Measurements from ENCODE around the gene KCNIP1.

DNA sequence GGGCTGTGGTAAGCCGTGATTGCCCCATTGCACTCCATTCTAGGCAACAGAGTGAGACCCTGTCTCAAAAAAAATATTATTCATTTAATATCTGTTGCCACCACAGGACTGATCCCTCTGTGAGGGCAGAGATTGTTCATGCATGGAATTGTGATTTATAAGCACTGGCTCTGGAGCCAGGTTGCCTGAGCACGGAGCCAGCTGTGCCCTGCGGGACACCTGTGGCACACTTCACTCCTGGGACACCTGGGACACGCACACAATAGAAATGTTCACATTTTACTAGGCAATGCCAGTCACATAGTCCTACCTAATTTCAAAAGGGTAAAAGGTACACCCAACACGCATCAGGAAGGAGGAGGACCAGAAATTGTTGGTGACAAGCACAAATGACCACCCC is 196.7 kb downstream of the KCNIP1 start:
- no peak for TF ChIP-seq KDM6A (CRISPR knock-in tag; IDR thresholded peaks at IDR 0.05; ENCODE audit: low read depth)
- TF ChIP-seq, protein P1, sequence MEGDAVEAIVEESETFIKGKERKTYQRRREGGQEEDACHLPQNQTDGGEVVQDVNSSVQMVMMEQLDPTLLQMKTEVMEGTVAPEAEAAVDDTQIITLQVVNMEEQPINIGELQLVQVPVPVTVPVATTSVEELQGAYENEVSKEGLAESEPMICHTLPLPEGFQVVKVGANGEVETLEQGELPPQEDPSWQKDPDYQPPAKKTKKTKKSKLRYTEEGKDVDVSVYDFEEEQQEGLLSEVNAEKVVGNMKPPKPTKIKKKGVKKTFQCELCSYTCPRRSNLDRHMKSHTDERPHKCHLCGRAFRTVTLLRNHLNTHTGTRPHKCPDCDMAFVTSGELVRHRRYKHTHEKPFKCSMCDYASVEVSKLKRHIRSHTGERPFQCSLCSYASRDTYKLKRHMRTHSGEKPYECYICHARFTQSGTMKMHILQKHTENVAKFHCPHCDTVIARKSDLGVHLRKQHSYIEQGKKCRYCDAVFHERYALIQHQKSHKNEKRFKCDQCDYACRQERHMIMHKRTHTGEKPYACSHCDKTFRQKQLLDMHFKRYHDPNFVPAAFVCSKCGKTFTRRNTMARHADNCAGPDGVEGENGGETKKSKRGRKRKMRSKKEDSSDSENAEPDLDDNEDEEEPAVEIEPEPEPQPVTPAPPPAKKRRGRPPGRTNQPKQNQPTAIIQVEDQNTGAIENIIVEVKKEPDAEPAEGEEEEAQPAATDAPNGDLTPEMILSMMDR (CRISPR knock-in tag; IDR thresholded peaks at IDR 0.05): no peak
- TF ChIP-seq POLR2AphosphoS2 (IDR thresholded peaks at IDR 0.05; ENCODE audit: low read depth, low read length): no peak
- TF ChIP-seq, protein P2, sequence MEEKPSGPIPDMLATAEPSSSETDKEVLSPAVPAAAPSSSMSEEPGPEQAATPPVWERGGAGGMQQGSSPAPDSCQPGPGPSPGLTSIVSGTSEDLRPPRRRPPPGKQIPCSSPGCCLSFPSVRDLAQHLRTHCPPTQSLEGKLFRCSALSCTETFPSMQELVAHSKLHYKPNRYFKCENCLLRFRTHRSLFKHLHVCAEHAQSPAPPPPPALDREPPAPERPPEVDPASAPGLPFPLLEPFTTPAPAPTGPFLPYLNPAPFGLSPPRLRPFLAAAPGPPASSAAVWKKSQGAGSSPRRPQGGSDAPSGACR (CRISPR knock-in tag; IDR thresholded peaks at IDR 0.05): no peak
- TF ChIP-seq MATR3 (CRISPR knock-in tag; IDR thresholded peaks at IDR 0.05): no peak
- no peak for TF ChIP-seq SAFB2 (CRISPR knock-in tag; IDR thresholded peaks at IDR 0.05; ENCODE audit: borderline replicate concordance, low read depth)

Measured in HepG2 (cell line).